Measurements from ENCODE around the gene DLGAP1.

DNA sequence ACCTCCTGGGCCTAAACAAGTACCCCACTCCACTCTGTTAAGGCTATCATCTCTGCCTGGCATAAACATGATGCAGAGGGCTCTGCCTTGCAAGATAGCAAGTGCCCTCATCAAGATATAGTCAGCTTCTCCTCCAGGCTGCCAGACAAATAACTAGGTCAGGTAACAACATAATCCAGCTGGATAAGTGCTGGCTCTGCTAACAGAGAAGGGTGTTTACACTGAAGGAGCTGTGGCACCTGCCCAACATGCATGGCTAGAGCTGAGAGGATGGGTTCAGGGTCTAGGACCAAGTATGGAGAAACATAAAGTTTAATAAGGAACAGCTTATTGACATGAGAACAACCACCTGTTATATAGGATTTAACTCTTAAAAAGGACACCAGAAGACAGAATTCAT, 42.8 kb downstream of the DLGAP1 start:
- TF ChIP-seq RXRA (CRISPR knock-in tag; IDR thresholded peaks at IDR 0.05) (no peak), JUN (CRISPR knock-in tag; IDR thresholded peaks at IDR 0.05) (no peak), POLR2AphosphoS5 (IDR thresholded peaks at IDR 0.05; ENCODE audit: low read depth, low read length) (no peak), POLR2A (IDR thresholded peaks at IDR 0.05; ENCODE audit: insufficient read depth in 1 of 2, low read depth in 2 of 2, low read length in 2 of 2) (no peak), ZNF773 (CRISPR knock-in tag; IDR thresholded peaks at IDR 0.05; ENCODE audit: borderline replicate concordance) (no peak), ZBTB7A (CRISPR knock-in tag; IDR thresholded peaks at IDR 0.05) (no peak), ATF7-NPFF (CRISPR knock-in tag; IDR thresholded peaks at IDR 0.05; ENCODE audit: low read depth) (no peak)
- TF ChIP-seq, protein P1, sequence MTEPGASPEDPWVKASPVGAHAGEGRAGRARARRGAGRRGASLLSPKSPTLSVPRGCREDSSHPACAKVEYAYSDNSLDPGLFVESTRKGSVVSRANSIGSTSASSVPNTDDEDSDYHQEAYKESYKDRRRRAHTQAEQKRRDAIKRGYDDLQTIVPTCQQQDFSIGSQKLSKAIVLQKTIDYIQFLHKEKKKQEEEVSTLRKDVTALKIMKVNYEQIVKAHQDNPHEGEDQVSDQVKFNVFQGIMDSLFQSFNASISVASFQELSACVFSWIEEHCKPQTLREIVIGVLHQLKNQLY (CRISPR knock-in tag; IDR thresholded peaks at IDR 0.05), result no peak
- TF ChIP-seq, protein P2, sequence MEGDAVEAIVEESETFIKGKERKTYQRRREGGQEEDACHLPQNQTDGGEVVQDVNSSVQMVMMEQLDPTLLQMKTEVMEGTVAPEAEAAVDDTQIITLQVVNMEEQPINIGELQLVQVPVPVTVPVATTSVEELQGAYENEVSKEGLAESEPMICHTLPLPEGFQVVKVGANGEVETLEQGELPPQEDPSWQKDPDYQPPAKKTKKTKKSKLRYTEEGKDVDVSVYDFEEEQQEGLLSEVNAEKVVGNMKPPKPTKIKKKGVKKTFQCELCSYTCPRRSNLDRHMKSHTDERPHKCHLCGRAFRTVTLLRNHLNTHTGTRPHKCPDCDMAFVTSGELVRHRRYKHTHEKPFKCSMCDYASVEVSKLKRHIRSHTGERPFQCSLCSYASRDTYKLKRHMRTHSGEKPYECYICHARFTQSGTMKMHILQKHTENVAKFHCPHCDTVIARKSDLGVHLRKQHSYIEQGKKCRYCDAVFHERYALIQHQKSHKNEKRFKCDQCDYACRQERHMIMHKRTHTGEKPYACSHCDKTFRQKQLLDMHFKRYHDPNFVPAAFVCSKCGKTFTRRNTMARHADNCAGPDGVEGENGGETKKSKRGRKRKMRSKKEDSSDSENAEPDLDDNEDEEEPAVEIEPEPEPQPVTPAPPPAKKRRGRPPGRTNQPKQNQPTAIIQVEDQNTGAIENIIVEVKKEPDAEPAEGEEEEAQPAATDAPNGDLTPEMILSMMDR (CRISPR knock-in tag; IDR thresholded peaks at IDR 0.05), result no peak
- TF ChIP-seq, protein P3, sequence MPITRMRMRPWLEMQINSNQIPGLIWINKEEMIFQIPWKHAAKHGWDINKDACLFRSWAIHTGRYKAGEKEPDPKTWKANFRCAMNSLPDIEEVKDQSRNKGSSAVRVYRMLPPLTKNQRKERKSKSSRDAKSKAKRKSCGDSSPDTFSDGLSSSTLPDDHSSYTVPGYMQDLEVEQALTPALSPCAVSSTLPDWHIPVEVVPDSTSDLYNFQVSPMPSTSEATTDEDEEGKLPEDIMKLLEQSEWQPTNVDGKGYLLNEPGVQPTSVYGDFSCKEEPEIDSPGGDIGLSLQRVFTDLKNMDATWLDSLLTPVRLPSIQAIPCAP (CRISPR knock-in tag; IDR thresholded peaks at IDR 0.05; ENCODE audit: low read depth), result no peak

Data from HepG2 (cell line).